ENCODE data around the gene PTPRA.

DNA sequence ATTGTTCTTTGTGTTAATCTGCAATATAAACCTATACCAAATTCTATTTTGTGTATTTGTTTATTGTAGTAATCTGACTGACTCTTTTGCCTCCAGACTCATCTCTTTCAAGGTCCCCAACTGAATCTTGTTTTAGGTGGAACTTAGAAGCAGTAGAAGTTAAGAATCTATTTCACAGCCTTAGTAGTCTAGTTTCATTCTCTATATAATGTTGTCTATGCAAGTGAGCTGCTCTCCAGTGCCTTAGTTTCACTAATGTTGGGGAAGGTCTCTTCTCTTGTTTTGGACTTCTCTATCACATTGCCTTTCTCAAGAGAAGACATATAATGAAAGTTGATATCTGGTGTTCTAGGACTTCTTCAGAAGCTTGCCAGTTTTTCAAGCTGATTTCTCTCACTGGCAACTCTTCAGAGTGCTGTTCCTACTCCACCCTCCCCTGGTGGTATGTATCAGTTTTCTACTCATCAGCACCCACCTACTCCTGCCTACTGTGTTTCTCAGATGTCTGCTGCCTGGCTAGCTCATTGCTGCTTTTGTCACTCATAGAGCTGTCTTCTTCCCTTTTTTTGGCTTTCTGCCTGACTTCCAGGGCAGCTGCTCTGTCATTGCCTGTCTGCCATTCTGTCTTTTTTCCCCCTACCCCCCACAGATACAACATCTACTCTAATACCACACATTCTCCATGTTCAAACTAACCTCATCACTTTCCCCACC, 82.1 kb downstream of the PTPRA start:
- TF ChIP-seq YY1 (IDR thresholded peaks at IDR 0.05; ENCODE audit: insufficient read depth, insufficient read length) (no peak), ZNF274 (IDR thresholded peaks at IDR 0.05; ENCODE audit: low read depth, low read length) (no peak)

Data from NT2/D1 (cell line).